ENCODE measurements around the gene BTBD17.

- peak; percentile 78 to 97 (median 88) for TF ChIP-seq CTCF (IDR thresholded peaks at IDR 0.05)
- no peak for TF ChIP-seq POLR2A (IDR thresholded peaks at IDR 0.05)
These were observed 6.8 kb upstream of the BTBD17 start for GRCh38 chr17:74368341-74369081.

Measured in adrenal gland (tissue), 5 donors.